Measurements from ENCODE around the gene FCN1.

The FCN1 gene

GRCh38 chr9:134890155-134890495 is 27.6 kb downstream of the FCN1 start:
- no peak for TF ChIP-seq ZFX (IDR thresholded peaks at IDR 0.05; ENCODE audit: borderline replicate concordance)
- TF ChIP-seq, protein P1, sequence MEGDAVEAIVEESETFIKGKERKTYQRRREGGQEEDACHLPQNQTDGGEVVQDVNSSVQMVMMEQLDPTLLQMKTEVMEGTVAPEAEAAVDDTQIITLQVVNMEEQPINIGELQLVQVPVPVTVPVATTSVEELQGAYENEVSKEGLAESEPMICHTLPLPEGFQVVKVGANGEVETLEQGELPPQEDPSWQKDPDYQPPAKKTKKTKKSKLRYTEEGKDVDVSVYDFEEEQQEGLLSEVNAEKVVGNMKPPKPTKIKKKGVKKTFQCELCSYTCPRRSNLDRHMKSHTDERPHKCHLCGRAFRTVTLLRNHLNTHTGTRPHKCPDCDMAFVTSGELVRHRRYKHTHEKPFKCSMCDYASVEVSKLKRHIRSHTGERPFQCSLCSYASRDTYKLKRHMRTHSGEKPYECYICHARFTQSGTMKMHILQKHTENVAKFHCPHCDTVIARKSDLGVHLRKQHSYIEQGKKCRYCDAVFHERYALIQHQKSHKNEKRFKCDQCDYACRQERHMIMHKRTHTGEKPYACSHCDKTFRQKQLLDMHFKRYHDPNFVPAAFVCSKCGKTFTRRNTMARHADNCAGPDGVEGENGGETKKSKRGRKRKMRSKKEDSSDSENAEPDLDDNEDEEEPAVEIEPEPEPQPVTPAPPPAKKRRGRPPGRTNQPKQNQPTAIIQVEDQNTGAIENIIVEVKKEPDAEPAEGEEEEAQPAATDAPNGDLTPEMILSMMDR (IDR thresholded peaks at IDR 0.05): no peak
- H3K27ac ChIP-seq: no peak overlapping the region

DNA sequence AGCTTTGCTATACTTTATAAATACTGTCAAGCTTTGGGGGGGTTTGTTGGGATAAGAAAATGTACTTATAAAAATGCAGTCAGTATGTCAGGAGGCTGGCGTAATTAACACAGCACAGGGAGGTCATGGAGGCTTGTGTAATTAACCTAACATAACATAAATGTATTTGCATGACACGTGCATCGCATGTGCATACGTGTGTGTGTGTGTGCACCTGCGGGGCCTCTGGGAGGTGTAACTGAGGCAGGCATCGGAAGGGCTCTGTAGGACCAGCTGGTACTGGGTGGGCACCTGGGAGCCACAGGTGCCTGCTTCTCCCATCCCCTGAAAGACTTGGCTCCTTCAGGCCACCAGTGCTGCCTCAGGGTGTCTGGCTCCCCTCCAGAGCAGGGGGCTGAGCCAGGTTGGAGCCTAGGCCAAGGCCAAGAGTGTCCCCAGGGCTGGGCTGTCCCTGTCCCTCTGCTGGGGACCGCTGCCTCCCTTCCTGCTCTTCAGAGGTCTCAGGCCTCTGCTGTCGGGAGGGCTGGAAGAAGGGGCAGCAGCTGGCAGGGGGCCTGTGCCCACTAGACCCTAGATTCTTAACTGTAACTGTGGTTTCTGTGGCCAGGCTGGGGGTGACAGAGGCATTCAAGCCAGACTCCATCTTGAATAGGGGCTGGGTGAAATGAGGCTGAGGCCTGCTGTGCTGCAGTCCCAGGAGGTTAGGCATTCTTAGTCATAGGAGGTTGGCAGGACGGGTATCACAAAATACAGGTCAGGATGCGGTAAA is 28.1 kb downstream of the FCN1 start:
- no peak for TF ChIP-seq ZFX (IDR thresholded peaks at IDR 0.05; ENCODE audit: borderline replicate concordance)
- TF ChIP-seq, protein P1 (IDR thresholded peaks at IDR 0.05): no peak

GRCh38 chr9:134888603-134889190 is 29.0 kb downstream of the FCN1 start:
- TF ChIP-seq ZFX (IDR thresholded peaks at IDR 0.05; ENCODE audit: borderline replicate concordance): no peak
- TF ChIP-seq, protein P1 (IDR thresholded peaks at IDR 0.05): no peak
- no peak overlapping the region for H3K27ac ChIP-seq

More for the DNA sequence above, 28.1 kb downstream of the FCN1 start:
- H3K27ac ChIP-seq: no peak overlapping the region

DNA sequence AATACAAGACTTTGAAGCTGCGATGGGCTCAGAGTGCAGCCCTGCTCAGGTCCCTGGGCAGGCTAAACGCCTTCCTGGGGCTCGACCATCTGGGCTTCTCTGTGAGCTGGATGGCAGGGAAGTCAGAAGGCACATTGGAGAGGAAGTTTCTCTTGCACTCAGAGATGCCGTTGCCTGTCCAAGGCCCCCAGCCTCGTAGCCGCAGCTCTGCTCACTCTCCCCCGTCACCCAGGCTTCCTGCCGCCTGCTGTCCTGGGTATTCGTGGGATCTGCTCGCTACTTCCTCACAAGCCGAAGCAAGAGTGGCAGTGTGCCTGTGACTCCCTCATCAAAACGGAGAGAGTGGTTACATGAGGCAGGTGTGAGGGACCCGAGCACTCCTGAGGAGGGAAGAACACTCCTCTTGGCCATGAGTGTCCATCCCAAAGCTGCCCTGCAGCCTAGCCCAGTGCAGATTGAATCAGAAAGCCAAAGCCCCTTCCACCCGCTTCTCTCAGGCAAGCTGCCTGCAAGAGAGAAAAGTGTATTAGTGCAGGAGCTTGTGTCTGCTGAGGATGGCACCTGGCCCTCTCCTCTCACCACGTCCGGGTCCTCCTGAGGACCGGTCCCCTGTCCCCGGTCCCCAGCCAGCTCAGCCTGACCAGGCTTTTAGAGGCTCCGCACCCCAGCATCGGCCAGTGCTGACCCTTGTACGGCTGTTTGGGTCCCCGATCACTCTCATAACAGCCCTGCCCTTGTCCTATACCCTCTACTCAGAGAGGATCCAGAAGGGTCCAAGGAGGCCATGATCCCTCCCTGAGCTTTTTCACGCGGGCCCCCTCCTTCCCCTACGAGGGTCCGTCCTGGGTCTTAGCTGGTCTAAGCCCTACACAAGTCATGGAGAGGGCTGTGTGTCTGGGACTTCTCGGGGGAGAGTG is 29.8 kb downstream of the FCN1 start:
- TF ChIP-seq, protein P1 (IDR thresholded peaks at IDR 0.05): no peak
- TF ChIP-seq ZFX (IDR thresholded peaks at IDR 0.05; ENCODE audit: borderline replicate concordance): no peak
- no peak overlapping the region for H3K27ac ChIP-seq

DNA sequence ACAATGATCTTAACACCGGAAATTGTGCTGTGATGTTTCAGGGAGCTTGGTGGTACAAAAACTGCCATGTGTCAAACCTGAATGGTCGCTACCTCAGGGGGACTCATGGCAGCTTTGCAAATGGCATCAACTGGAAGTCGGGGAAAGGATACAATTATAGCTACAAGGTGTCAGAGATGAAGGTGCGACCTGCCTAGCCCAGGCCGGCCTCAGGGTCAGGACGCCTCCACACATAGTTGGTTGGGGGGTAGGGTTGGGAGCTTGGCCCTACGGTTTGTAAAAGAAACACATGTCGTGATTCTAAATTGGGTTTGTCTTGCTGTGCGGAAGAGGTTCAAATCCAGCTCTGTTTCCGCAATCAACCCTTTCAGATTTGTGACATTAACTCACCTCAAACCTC is 30.5 kb downstream of the FCN1 start:
- TF ChIP-seq, protein P1 (IDR thresholded peaks at IDR 0.05): no peak
- TF ChIP-seq ZFX (IDR thresholded peaks at IDR 0.05; ENCODE audit: borderline replicate concordance): no peak
- no peak overlapping the region for H3K27ac ChIP-seq

- no peak overlapping the region for H3K27ac ChIP-seq
- no peak for TF ChIP-seq ZFX (IDR thresholded peaks at IDR 0.05; ENCODE audit: borderline replicate concordance)
- TF ChIP-seq, protein P1 (IDR thresholded peaks at IDR 0.05): no peak
Measured at GRCh38 chr9:134886413-134886913, 31.2 kb downstream of the FCN1 start.
